H1 (cell line): ENCODE results near the gene RHO. TPM values are rescaled to one million over a fixed set of nuclear protein-coding genes. Genes with fewer than 3 reads are reported as not detected.

Experiments
- POU5F1 ChIP-seq: IDR thresholded peaks from 2 replicates; pipeline ENCODE4 v1.6.1; 2011; ENCODE audit warnings: low read depth, mild to moderate bottlenecking, low read length, moderate library complexity
- SAP30 ChIP-seq: fragments of 300-600 bp; sonication (generic); IDR thresholded peaks from 2 replicates; pipeline ENCODE4 v1.7.1; 2012; ENCODE audit warnings: low read length, moderate library complexity, mild to moderate bottlenecking, inconsistent platforms; ENCODE audit not compliant: insufficient read depth, insufficient replicate concordance
- SIX5 ChIP-seq: IDR thresholded peaks from 2 replicates; pipeline ENCODE4 v1.6.1; 2011; ENCODE audit warnings: mild to moderate bottlenecking, low read depth, low read length
- SUZ12 ChIP-seq: fragments of 200-600 bp; sonication (generic); IDR thresholded peaks from 2 replicates; pipeline ENCODE4 v1.6.1; 2012; ENCODE audit warnings: mild to moderate bottlenecking, inconsistent platforms, low read length, moderate library complexity, mixed read lengths
- TCF12 ChIP-seq: IDR thresholded peaks from 2 replicates; pipeline ENCODE4 v1.6.1; 2011; ENCODE audit warnings: low read depth, mild to moderate bottlenecking, low read length
- TEAD4 ChIP-seq: IDR thresholded peaks from 2 replicates; pipeline ENCODE4 v1.6.1; 2012; ENCODE audit warnings: low read depth, low read length, inconsistent platforms, mixed read lengths
- polyA plus RNA-seq, 7 experiments: library from polyadenylated mRNA; depleted of rRNA in 3 of 7; stranded (reverse) in 5 of 7; unstranded in 2 of 7; fragments of >200 nt in 5 of 7; fragments of 200-250 nt in 2 of 7; gene quantifications; 1 replicate in 5 of 7; 2 replicates in 1 of 7; 4 replicates in 1 of 7; pipeline versions ENCODE4 v1.2.1 to v1.2.3, GENCODE V29; 2011 to 2013; ENCODE audit warnings: missing spikeins in 2 of 7, mixed read lengths in 2 of 7
- total RNA-seq: library from RNA; stranded (reverse); fragmentation: NEBNext Ultra II Directional; extraction: Animal tissue kit (Norgen Biotek cat#: 25700); gene quantifications from 2 replicates; pipeline ENCODE4 v1.2.1, GENCODE V29; 2021

The RHO gene
- total and polyA plus RNA-seq, 2 of the 8 experiments (the other 6 are each of a cell fraction or from before 2014, with no cell fraction given), result not detected

GRCh38 chr3:129553171-129553570 is 24.7 kb downstream of the RHO start (continued):
- TF ChIP-seq SAP30 (no peak), TEAD4 (no peak), TCF12 (no peak), SIX5 (no peak), POU5F1 (no peak), SUZ12 (no peak)
